Neural progenitor cell (in vitro differentiated cells): ENCODE measurements around the gene TMEM183A.

Experiments
- EZH2 ChIP-seq: fragments of 200-600 bp; sonication (generic); IDR thresholded peaks from 2 replicates; pipeline ENCODE4 v1.6.1; 2017; ENCODE audit warnings: antibody characterized with exemption, mild to moderate bottlenecking, moderate library complexity
- EZH2phosphoT487 ChIP-seq: fragments of 200-600 bp; sonication (generic); IDR thresholded peaks from 2 replicates; pipeline ENCODE4 v1.6.1; 2017; ENCODE audit warnings: antibody characterized with exemption
- TF ChIP-seq, protein P1 (sequence below): fragments of 200-600 bp; sonication (generic); IDR thresholded peaks from 2 replicates; pipeline ENCODE4 v1.5.1; 2017; ENCODE audit warnings: antibody characterized with exemption, mild to moderate bottlenecking

DNA sequence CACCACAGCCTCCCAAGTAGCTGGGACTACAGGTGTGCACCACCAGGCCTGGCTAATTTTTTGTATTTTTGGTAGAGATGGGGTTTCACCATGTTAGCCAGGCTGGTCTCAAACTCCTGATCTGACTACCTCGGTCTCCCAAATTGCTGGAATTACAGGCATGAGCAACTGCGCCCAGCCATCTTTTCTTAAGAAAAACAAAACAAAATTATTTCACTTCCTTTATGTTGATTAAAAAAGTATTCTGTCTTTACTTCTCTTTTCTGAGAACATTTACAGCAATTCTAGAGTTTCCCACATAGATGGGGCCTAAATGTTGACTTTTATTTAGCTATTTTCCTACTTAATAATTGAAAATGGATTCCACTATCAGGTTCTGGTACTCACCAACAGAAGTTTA lies 17.3 kb upstream of the TMEM183A start:
- TF ChIP-seq, protein P1, sequence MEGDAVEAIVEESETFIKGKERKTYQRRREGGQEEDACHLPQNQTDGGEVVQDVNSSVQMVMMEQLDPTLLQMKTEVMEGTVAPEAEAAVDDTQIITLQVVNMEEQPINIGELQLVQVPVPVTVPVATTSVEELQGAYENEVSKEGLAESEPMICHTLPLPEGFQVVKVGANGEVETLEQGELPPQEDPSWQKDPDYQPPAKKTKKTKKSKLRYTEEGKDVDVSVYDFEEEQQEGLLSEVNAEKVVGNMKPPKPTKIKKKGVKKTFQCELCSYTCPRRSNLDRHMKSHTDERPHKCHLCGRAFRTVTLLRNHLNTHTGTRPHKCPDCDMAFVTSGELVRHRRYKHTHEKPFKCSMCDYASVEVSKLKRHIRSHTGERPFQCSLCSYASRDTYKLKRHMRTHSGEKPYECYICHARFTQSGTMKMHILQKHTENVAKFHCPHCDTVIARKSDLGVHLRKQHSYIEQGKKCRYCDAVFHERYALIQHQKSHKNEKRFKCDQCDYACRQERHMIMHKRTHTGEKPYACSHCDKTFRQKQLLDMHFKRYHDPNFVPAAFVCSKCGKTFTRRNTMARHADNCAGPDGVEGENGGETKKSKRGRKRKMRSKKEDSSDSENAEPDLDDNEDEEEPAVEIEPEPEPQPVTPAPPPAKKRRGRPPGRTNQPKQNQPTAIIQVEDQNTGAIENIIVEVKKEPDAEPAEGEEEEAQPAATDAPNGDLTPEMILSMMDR: no peak
- TF ChIP-seq EZH2: no peak
- TF ChIP-seq EZH2phosphoT487: no peak
